AG09319 (cell line): ENCODE results near the gene KIF17.

Experiments
- DNase-seq: peaks from one replicate; pipeline ENCODE4 v3.0.0-alpha.2; 2010; ENCODE audit warnings: low read depth; ENCODE audit errors: extremely low read depth
- TF ChIP-seq, protein P1 (sequence below): IDR thresholded peaks from 2 replicates; pipeline ENCODE4 v1.5.1; 2011; ENCODE audit warnings: low read depth, mild to moderate bottlenecking, inconsistent platforms, low read length, moderate library complexity

The KIF17 gene

DNA sequence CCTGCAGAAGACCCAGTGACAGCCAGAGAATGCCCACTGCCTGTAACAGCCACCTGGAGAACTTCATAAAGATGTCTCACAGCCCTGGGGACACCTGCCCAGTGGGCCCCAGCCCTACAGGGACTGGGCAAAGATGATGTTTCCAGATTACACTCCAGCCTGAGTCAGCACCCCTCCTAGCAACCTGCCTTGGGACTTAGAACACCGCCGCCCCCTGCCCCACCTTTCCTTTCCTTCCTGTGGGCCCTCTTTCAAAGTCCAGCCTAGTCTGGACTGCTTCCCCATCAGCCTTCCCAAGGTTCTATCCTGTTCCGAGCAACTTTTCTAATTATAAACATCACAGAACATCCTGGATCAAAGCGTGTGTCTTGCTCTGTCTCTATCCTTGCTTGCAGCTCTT lies 99.3 kb downstream of the KIF17 start:
- DNase-seq = no peak
- TF ChIP-seq, protein P1, sequence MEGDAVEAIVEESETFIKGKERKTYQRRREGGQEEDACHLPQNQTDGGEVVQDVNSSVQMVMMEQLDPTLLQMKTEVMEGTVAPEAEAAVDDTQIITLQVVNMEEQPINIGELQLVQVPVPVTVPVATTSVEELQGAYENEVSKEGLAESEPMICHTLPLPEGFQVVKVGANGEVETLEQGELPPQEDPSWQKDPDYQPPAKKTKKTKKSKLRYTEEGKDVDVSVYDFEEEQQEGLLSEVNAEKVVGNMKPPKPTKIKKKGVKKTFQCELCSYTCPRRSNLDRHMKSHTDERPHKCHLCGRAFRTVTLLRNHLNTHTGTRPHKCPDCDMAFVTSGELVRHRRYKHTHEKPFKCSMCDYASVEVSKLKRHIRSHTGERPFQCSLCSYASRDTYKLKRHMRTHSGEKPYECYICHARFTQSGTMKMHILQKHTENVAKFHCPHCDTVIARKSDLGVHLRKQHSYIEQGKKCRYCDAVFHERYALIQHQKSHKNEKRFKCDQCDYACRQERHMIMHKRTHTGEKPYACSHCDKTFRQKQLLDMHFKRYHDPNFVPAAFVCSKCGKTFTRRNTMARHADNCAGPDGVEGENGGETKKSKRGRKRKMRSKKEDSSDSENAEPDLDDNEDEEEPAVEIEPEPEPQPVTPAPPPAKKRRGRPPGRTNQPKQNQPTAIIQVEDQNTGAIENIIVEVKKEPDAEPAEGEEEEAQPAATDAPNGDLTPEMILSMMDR = no peak

DNA sequence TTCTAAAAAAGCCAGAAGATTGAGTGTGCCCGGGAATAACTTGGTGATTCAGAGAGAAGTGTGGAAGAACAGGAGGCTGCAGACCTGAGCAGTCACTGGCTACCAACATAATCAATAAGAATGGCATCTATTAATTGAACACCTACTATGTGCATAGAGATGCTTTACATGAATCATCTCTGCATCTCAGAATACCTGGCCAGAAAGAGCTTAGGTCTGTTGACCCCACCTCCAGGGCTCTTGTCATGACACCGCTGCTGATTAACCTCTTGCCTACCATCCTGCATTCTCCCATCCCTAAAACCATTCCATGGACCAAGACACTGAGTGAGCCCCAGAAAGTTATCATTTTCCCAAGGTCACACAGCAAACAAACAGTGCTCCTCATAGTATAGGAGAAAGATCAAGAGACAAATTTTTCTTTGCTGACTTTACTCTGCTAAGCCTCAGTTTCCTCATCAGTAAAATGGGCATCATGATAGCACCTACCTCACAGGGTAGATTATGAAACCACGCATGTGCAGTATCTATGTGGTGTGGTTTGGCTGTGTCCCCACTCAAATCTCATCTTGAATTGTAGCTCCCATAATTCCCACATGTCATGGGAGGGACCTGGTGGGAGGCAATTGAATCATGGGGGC lies 100.8 kb downstream of the KIF17 start:
- TF ChIP-seq, protein P1 = no peak
- DNase-seq = no peak

DNA sequence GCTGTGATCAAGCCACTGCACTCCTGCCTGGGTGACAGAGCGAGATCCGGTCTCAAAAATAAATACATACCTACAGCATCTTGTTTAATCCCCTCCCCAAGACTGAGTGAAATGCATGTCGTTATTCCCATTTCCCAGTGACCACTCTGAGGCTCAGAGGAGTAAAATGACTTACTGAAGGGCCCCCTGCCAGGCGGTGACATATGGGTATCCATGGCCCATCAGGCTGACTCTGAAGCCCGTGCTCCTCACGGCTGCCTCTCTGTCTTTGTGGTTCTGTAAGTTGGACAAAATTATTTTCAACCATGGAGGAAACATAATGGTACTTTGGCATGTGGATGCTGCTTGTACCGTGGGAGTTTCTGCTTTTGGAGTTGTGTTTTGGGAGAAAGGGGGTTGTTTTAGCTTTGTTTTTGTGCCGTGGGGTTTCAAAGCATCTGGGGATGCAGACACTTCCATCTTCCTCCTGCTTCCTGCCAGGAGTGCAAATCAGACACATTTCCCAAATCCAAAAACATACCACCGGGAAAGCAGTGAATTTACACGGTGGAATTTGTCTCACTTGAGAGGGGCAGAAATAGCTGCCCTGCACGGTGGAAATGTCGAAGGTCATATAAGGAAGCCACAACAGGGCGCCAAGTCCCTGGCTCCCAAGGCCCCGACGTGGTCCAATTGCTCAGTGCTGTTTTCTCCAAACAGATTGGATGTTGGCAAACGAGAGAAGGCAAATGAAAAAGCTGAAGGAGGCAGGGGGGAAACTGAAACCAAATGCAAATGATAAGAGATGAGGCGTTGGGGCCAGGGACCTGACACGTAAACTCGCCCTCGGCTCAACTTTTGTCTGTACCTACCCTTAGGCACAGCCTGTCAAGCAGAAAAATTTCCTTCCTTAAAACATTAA lies 101.6 kb downstream of the KIF17 start:
- TF ChIP-seq, protein P1 = no peak
- DNase-seq = no peak

GRCh38 chr1:20614131-20614579 lies 103.7 kb downstream of the KIF17 start:
- TF ChIP-seq, protein P1 = no peak
- no peak for DNase-seq
